ENCODE measurements around the gene PROCA1.

PROCA1 gene

GRCh38 chr17:28712032-28712704, 480 bp upstream of the PROCA1 start:
- H3K4me3 ChIP-seq (ENCODE audit: low read depth, low read length): no peak overlapping the region
- TF ChIP-seq CTCF (IDR thresholded peaks at IDR 0.05; ENCODE audit: low read depth, low read length): no peak
- DNase-seq (ENCODE audit: low read depth, low spot score): no peak
- in situ Hi-C loops (cut with HindIII; ENCODE audit: low sequenced_read_pairs): no loop called here

GRCh38 chr17:28710861-28711722, 596 bp downstream of the PROCA1 start:
- in situ Hi-C loops (cut with HindIII; ENCODE audit: low sequenced_read_pairs): no loop called here
- TF ChIP-seq CTCF (IDR thresholded peaks at IDR 0.05; ENCODE audit: low read depth, low read length): no peak
- H3K4me3 ChIP-seq (ENCODE audit: low read depth, low read length): peak overlapping the region; percentile 49
- DNase-seq (ENCODE audit: low read depth, low spot score): peak; percentile 92

GRCh38 chr17:28707339-28707720, 4.4 kb downstream of the PROCA1 start:
- no peak for TF ChIP-seq CTCF (IDR thresholded peaks at IDR 0.05; ENCODE audit: low read depth, low read length)
- no peak for DNase-seq (ENCODE audit: low read depth, low spot score)
- in situ Hi-C loops (cut with HindIII; ENCODE audit: low sequenced_read_pairs): no loop called here
- H3K4me3 ChIP-seq (ENCODE audit: low read depth, low read length): no peak overlapping the region

GRCh38 chr17:28706471-28707338, 5.0 kb downstream of the PROCA1 start:
- no peak for TF ChIP-seq CTCF (IDR thresholded peaks at IDR 0.05; ENCODE audit: low read depth, low read length)
- in situ Hi-C loops (cut with HindIII; ENCODE audit: low sequenced_read_pairs): no loop called here
- H3K4me3 ChIP-seq (ENCODE audit: low read depth, low read length): no peak overlapping the region
- DNase-seq (ENCODE audit: low read depth, low spot score): no peak

GRCh38 chr17:28705728-28706334, 5.9 kb downstream of the PROCA1 start:
- no peak for DNase-seq (ENCODE audit: low read depth, low spot score)
- H3K4me3 ChIP-seq (ENCODE audit: low read depth, low read length): no peak overlapping the region
- no peak for TF ChIP-seq CTCF (IDR thresholded peaks at IDR 0.05; ENCODE audit: low read depth, low read length)
- in situ Hi-C loops (cut with HindIII; ENCODE audit: low sequenced_read_pairs): no loop called here

All from astrocyte of the spinal cord (primary cell).